Testis (tissue), 2 donors: Measurements from ENCODE around the gene CROCC.

Experiments used
- CTCF ChIP-seq, 3 experiments: fragments of 450-650 bp in 2 of 3; fragments of 200-600 bp in 1 of 3; sonication (generic) in 1 of 3; IDR thresholded peaks; one replicate each; pipeline ENCODE4 v1.5.1; 2016 to 2019; ENCODE audit warnings: antibody characterized with exemption in 3 of 3, mild to moderate bottlenecking in 2 of 3, moderate library complexity in 1 of 3
- POLR2A ChIP-seq: fragments of 450-650 bp; IDR thresholded peaks from one replicate; pipeline ENCODE4 v1.6.1; 2017; ENCODE audit warnings: antibody characterized with exemption, mild to moderate bottlenecking, moderate library complexity

- TF ChIP-seq POLR2A (no peak), CTCF (IDR thresholded peaks at IDR 0.05) (no peak)
Measured at GRCh38 chr1:17020502-17020901, 98.8 kb downstream of the CROCC start.
